ENCODE results near the gene LRRC3.

The LRRC3 gene

GRCh38 chr21:44510508-44511218 is 55.4 kb downstream of the LRRC3 start:
- TF ChIP-seq, protein P1, sequence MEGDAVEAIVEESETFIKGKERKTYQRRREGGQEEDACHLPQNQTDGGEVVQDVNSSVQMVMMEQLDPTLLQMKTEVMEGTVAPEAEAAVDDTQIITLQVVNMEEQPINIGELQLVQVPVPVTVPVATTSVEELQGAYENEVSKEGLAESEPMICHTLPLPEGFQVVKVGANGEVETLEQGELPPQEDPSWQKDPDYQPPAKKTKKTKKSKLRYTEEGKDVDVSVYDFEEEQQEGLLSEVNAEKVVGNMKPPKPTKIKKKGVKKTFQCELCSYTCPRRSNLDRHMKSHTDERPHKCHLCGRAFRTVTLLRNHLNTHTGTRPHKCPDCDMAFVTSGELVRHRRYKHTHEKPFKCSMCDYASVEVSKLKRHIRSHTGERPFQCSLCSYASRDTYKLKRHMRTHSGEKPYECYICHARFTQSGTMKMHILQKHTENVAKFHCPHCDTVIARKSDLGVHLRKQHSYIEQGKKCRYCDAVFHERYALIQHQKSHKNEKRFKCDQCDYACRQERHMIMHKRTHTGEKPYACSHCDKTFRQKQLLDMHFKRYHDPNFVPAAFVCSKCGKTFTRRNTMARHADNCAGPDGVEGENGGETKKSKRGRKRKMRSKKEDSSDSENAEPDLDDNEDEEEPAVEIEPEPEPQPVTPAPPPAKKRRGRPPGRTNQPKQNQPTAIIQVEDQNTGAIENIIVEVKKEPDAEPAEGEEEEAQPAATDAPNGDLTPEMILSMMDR (IDR thresholded peaks at IDR 0.05; ENCODE audit: low read length, missing control alignments), result peak; percentile 64
- DNase-seq (ENCODE audit: low read depth), result peak; percentile 39
- H3K4me3 ChIP-seq (replicated peaks; ENCODE audit: low read depth, low read length), result no peak overlapping the region

DNA sequence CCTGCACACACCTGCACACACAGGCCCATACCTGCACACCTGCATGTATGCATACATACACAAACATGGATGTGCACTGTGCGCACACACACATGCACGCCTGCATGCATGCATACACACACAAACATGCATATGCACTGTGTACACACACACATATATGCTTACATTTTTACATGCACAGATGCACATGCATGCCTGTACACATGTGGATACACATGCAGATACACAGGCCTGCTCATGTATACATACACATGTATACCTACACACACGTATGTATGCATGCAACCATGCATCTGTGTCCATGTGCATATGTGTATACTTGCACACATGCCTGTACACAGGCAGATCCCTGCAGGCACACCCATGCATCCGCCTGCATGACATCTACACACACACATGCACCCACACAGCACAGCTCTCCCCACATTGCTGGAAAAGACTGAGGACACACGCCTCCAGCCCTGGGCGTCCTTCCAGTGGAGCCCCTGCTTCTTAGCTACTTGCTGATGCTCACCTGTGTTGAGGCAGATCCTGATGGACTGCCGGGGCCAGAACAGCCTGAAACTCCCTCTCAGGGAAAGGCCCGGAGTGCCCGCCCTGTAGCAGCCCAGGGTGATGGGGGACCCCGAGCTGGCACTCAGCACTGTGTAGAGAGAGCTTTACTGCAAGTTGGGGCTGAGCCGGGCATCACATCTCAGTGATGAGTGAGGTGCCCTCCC is 56.1 kb downstream of the LRRC3 start:
- no peak for DNase-seq (ENCODE audit: low read depth)
- H3K4me3 ChIP-seq (replicated peaks; ENCODE audit: low read depth, low read length), result no peak overlapping the region

More for the DNA sequence above, 56.1 kb downstream of the LRRC3 start:
- TF ChIP-seq, protein P1 (IDR thresholded peaks at IDR 0.05; ENCODE audit: low read length, missing control alignments), result no peak

Measured in fibroblast of pulmonary artery (primary cell).